Measurements from ENCODE around the gene ZNF593.
A peak's percentile ranks its signal among the peaks of the same experiment; 100 is the strongest.

ZNF593 gene

DNA sequence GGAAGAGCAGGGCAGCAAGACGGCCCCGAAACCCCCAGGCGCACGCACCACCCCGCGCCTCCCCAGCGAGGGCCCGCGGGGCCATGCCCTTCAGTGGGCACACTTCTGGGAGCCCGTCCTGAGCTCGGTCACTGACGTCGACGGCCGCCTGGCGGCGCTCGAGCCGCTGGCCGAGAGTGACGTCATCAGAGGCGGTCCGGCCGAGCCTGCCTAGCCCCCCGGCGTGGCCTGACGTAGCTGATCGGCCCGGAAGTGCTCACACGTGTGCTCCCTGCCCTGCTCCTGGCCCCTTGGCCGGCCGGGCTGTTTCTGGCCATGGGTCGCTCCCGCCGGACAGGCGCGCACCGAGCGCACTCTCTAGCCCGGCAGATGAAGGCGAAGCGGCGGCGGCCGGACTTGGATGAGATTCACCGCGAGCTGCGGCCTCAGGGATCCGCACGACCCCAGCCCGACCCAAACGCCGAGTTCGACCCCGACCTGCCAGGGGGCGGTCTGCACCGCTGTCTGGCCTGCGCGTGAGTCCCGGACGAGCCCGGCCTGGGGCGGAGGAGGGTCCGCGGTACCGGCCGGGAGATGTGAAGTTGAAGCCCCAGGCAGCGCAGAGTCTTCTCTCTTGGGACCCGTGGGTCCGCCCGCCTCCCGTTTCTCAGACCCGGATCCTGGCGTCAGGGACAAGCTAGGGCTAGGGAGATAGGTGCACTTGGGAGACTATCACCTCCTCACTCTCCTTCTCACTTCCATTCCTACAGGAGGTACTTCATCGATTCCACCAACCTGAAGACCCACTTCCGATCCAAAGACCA is at the start of gene ZNF593:
Gene ZNF593 (plus strand): TSS at position 240 of the 803 bp plus-strand sequence. CDS start 76 bp downstream, at position 316.
- peak; percentile 73 to 84 for DNase-seq (ENCODE audit: low read depth in 2 of 2)

DNA sequence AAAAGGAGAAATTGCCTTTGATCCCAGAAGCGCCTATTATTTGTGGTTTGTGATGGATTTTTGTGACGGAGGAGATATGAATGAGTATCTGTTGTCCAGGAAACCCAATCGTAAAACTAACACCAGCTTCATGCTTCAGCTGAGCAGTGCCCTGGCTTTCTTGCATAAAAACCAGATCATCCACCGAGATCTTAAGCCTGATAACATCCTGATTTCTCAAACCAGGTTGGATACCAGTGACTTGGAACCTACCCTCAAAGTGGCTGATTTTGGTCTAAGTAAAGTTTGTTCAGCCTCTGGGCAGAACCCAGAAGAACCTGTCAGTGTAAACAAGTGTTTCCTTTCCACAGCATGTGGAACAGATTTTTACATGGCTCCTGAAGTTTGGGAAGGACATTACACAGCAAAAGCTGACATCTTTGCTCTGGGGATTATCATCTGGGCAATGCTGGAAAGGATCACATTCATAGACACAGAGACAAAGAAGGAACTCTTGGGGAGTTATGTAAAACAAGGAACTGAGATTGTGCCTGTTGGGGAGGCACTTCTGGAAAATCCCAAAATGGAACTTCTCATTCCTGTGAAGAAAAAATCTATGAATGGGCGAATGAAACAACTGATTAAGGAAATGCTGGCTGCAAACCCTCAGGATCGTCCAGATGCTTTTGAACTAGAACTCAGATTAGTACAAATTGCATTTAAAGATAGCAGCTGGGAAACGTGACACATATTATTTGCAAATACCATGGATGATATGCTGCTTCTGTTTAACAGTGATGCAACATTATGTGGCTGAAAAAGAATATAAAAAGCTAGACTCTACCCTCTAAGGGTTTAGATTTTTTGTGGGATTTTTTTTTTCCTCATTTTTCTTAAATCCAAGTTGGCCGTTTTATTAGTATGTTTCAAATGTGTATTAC is 47.6 kb upstream of the ZNF593 start:
- no peak for DNase-seq (ENCODE audit: low read depth in 2 of 2)

DNA sequence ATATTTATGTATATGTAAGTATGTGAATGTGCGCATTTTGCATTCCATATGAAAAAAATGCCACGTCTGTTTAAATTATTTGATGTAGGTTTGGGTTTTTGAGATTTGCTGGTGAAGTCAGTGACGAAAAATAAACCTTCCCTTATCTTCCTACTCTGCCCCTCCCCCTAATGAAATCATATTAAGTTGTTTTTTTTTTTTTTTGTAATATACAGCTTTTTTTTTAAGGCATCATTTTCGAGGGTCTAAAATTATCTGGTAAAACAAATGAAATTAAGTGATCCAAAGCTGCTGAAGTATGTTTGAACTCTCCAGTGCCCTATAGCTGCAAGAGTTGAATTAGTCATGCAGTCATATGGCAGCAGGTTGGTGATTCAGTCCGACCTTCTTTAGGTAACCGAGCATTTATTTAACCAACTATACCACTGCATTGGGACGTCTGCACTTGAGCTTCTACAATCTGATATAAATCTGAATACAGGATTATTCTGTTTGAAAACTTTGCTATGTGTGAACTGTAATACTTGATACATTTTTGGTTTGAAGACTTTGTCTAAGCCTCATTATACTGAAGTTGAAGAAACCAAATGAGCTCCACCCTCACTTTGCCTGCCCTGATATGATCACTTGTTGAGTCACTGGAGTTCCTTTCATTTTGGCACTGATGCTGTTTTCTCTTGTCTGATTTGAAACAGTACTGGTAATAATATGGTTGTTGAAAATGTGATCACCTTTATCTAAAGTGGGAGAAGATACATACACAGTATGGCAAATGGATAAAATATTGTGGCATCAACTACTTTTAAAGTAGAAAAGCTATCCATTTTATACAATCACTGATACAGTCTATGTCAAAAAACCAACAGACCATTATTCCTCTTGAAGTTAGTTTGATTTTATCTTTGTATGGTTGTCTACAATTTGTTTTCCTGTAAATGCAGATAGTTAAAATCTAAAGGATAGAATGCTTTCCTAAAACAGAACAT is 46.4 kb upstream of the ZNF593 start:
- no peak for DNase-seq (ENCODE audit: low read depth in 2 of 2)

- DNase-seq (ENCODE audit: low read depth in 2 of 2) = no peak
These were observed 45.0 kb upstream of the ZNF593 start for GRCh38 chr1:26124418-26125331.

DNA sequence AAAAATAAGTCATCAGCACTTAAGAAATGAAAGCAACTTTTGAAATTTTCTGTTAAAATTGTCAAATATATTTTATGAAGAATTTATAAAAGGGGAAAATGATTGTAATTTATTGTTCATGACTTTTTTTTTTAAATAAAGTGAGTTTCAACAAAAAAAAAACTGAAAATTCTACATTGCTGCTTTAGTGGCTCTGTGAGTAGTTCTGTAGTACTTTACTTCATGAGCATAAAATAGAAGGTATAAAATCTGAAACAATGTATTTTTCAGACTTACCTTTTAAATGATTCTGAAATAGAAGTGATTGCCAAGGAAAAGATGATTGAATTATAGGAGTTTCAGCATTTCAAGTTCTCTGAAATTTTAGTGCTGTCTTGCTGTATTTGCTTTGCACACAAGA is 44.3 kb upstream of the ZNF593 start:
- DNase-seq (ENCODE audit: low read depth in 2 of 2) = no peak

DNA sequence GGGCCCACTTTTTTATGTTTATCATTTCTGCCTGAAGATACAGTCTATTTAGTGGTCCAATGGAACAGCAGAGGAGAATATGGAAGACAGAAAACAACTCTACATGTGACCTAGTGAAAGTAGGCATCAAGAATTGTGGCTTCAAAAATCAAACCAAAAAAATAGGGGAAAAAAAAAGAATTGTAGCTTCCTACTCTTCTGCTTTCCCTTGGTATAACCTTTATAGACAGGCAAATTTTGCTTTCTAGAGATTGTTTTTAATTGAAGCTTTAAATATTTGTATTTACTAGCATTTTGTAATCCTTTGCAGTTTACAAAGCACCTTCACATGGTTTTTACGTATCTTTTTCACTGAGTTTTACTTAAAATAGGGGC is 43.8 kb upstream of the ZNF593 start:
- no peak for DNase-seq (ENCODE audit: low read depth in 2 of 2)

DNA sequence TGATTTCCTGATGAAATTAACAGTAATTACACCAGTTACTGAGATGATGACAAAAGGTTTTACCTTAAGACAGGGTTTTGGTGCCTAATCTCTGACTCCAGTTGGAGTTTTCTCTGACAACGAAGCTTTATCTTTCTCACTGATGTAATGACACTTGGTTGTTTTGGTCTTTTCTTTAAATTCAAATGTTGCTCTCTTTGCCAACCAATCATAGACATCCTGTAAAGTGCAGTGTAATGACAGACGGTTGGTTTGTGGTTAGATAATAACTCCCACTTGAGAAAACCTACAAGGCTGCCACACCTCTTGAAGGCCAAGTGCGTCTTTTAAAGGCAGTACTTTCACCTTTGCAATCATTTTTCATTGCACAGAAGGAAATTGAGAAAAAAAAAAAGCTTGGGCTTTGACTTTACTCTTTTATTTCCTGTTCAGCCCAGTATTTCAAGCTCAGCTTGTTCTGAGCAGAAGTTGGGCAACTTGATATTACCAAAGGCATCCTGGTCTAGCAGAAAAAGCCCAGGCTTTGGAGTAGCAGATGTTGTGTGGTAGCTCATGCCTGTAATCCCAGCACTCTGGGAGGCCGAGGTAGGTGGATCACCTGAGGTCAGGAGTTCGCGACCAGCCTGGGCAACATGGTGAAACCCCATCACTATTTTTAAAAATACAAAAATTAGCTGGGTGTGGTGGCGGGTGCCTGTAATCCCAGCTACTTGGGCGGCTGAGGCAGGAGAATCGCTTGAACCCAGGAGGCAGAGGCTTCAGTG is 43.2 kb upstream of the ZNF593 start:
- peak; percentile 22 to 48 for DNase-seq (ENCODE audit: low read depth in 2 of 2)

DNA sequence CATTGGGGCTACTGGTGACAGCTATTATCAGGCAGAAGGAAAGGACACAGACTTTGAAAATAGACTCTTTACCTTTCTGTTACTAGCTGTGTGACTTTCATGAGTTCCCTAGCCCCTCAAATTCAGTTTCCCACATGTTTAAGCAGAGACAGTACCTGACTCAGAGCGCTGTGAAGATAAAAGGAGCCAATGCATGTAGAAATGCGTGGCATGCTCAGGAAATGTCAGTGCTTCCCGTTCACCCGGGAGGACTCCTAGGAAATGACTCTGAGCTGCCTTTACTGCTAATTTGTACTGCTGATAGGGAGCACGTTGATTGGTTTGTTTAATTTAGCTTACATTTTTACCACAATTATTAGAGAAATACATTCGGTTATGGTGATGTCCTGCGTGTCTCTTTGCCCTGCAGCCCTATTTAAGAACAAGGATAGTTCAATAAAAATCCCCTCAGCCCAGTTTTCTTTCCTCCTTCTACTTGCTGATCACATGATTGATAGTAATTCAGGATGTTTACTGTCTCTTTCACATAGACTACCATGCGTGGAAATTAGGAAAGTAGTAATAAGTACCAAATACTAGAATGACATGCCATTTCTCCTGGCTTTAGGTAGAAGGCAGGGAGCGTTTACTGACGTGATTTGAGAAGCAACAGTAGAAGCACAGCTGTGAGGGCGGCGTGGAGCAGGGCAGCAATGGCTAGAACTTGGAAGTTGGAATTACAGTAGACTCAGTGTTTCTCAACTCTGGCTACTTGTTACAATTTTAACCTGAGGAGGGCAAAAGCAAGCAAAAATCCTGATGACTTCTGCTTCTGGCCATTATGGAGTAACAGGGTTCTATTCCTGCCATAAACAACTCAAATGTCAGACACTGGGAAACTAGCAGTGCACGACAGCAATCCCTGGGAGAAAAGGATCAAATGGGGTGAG is 42.2 kb upstream of the ZNF593 start:
- DNase-seq (ENCODE audit: low read depth in 2 of 2) = no peak

GRCh38 chr1:26129778-26130177 is 39.9 kb upstream of the ZNF593 start:
- no peak for DNase-seq (ENCODE audit: low read depth in 2 of 2)

DNA sequence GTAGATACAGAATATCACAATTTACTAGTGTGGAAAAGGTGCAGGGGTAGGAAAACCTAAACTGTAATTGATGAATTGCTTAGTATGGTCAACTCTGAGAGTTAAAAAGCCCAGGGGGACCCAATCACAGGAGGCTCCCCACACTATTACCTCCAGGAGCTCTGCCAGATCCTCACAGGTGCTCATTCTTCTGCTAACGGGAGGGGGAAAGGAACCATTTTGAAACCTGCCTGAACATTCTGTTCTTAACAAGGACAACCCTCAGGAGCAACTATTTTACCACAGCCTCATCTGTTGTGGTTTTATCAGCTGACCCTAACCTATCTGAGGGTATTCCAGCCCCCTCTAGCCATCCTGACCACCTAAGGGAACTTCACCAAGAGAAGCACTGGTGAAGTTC is 39.0 kb upstream of the ZNF593 start:
- no peak for DNase-seq (ENCODE audit: low read depth in 2 of 2)

DNA sequence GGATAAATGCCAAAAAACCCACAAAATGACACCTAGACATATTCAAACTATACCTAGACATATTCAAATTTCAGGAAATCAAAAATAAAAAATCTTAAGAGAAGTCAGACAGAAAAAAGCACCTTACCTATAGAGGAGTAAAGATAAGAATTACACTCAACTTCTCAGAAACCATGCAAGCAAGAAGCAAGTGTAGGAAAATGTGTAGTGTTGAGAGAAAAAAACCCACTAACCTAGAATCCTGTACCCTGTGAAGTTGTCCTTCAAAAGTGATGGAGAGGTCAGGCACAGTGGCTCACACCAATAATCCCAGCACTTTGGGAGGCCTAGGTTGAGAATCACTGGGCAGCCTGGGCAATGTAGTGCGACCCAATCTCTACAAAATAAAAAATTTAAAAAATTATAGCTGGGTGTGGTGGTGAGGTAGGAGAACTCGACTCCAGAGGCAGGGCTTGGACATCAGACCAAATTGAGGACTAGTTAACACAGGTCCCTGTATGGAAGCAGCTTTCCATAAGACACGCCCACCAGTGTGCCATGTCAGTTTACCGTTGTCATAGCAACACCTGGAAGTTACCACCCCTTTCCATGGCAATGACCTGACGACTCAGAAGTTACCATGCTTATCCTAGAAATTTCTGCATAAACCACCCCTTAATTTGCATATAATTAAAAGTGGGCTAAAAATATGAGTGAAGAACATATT is 37.4 kb upstream of the ZNF593 start:
- no peak for DNase-seq (ENCODE audit: low read depth in 2 of 2)

DNA sequence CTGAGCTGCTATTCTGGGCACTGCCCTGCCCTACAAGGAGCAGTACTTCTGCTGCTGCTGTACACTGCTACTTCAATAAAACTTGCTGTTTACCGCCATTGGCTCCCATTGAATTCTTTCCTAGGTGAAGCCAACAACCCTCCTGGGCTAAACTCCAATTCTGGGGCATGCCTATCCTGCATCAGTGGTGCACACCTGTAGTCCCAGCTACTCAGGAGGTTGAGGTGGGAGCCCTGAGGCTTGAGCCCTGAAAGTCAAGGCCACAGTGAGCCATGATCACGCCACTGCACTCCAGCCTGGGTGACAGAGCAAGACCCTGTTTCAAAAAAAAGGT is 36.9 kb upstream of the ZNF593 start:
- no peak for DNase-seq (ENCODE audit: low read depth in 2 of 2)

DNA sequence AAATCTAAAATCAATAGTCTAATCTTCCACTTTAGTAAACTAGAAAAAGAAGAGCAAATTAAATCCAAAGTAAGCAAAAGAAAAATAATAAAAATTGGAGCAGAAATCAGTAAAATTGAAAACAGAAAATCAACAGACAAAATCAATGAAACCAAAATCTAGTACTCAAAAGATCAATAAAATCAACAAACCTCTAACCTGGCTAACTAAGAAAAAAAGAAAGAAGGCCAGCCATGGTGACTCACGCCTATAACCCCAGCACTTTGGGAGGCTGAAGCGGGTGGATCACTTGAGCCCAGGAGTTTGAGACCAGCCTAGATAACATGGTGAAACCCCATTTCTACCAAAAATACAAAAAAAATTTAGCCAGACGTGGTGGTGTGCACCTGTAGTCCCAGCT is 35.2 kb upstream of the ZNF593 start:
- no peak for DNase-seq (ENCODE audit: low read depth in 2 of 2)

DNA sequence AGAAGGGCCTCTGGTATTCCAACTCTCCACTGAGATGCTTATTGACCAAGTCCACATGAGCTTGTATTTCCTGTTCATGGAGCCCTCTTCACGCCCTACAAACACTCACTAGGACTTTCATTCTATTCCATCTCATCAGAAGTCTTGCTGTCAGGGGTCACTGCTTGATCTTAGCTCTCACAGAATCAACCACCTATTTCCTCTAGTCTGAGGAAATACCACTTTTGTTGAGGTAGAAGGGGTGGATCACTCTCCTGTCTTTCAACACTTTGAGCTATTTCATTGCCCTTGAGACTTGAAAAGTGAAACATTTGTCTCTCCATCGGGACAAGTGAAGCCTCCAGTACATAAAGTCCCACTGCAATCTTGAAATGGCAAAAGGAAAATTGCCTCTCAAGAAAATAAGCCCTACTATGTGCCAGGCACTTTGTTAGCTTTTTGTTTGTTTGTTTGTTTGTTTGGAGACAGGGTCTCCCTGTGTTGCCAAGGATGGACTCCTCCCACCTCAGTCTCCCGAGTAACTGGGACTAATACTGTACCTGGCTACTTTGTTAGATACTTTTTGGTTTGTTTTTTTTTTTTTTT is 30.6 kb upstream of the ZNF593 start:
- DNase-seq (ENCODE audit: low read depth in 2 of 2) = no peak

GRCh38 chr1:26142159-26142558 is 27.5 kb upstream of the ZNF593 start:
- DNase-seq (ENCODE audit: low read depth in 2 of 2) = no peak

DNA sequence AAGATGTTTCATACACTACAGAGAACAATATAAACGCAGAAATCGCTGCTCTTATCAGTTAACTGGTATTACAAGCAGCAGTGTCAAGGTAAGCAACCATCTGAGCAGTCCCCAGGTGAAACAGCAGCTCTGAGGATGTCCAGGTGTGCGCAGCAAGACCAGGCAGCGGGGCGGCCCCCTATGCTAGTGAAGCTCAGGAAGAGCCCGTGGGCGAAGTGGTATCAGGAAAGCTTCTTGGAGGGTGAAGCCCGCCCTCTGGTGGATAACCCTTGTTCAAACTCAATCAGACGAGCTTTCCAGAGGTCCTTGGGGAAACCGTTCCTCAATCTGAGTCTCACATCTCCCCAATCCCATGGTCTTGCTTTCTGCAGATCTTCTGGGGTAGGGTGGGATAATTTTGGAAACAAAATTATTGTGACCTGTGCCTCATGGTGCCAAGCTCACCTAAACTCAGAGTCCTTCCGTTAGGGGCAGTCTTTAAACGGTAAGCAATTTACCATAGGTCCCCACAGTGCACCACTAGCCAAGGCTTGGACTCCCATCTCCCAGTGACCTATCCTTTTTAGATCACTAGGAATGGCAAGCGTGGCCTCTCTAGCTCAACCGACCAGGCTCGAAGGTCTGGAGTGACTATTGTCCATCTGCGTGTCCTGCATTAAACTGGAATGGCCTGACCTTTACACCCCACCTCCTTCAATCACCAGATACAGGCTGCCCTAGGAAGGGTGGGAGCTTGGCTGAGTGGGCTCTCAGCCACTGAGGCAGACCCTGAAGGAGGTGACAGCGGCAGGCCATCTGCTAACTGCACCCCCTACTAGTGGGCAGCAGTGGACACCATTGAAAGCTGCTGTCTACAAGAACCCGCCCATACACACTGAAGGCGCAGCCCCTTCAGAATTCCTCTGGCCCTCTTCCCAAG is 24.4 kb upstream of the ZNF593 start:
- peak; percentile 56 to 69 for DNase-seq (ENCODE audit: low read depth in 2 of 2)

DNA sequence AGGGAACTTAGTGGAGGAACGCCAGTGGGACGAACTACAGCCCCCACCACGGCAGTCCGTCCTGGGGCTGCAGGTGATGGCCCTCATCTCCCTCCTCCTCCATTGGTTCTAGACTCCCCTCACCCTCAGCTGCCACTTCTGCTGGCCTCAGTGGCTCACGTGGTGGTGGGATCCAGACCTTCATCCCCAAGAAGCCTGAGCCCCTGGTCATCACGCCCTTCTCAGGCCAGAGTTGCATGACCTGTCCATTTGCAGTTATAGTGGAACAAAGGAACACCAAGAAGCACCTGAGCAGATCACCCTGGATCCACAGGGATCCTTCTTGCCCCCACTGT is 23.8 kb upstream of the ZNF593 start:
- no peak for DNase-seq (ENCODE audit: low read depth in 2 of 2)

Measured in stimulated activated CD8-positive, alpha-beta memory T cell treated with anti-CD3 and anti-CD28 coated beads, Interleukin-7, amount 100 ng/mL, for 4 hours (primary cell).